ENCODE data around the gene THAP12. TPM values are rescaled to one million over a fixed set of nuclear protein-coding genes. Genes with fewer than 3 reads are reported as not detected.
A peak's percentile ranks its signal among the peaks of the same experiment; 100 is the strongest.

THAP12 gene
- total RNA-seq, 1 donor from 2014 or later, result 36.8 TPM

- Mint-ChIP-seq H3K9me3 (ENCODE audit: unreplicated experiment) (peaks cover 15% of the 10 kb centered on the region), H3K36me3 (ENCODE audit: unreplicated experiment) (peaks cover 65% of the 10 kb centered on the region), H3K4me3 (ENCODE audit: unreplicated experiment) (no peak overlapping the region), H3K27ac (ENCODE audit: unreplicated experiment) (no peak overlapping the region), H3K27me3 (ENCODE audit: unreplicated experiment) (no peaks in the 10 kb centered on the region), H3K4me1 (ENCODE audit: unreplicated experiment) (no peaks in the 10 kb centered on the region)
- DNase-seq (ENCODE audit: extremely low spot score, unreplicated experiment), result no peak
- TF ChIP-seq CTCF (IDR thresholded peaks at IDR 0.05), result no peak
These were observed 25.8 kb downstream of the THAP12 start for GRCh38 chr11:76355172-76355571.

GRCh38 chr11:76348348-76348747 lies 32.6 kb downstream of the THAP12 start:
- TF ChIP-seq CTCF (IDR thresholded peaks at IDR 0.05), result no peak
- Mint-ChIP-seq H3K9me3 (ENCODE audit: unreplicated experiment) (no peaks in the 10 kb centered on the region), H3K4me1 (ENCODE audit: unreplicated experiment) (no peaks in the 10 kb centered on the region), H3K36me3 (ENCODE audit: unreplicated experiment) (peaks cover 31% of the 10 kb centered on the region), H3K4me3 (ENCODE audit: unreplicated experiment) (no peak overlapping the region), H3K27ac (ENCODE audit: unreplicated experiment) (no peak overlapping the region), H3K27me3 (ENCODE audit: unreplicated experiment) (no peaks in the 10 kb centered on the region)
- DNase-seq (ENCODE audit: extremely low spot score, unreplicated experiment), result no peak

GRCh38 chr11:76347466-76347865 lies 33.5 kb downstream of the THAP12 start:
- H3K4me1 Mint-ChIP-seq (ENCODE audit: unreplicated experiment), result no peaks in the 10 kb centered on the region
- H3K36me3 Mint-ChIP-seq (ENCODE audit: unreplicated experiment), result peaks cover 22% of the 10 kb centered on the region
- DNase-seq (ENCODE audit: extremely low spot score, unreplicated experiment), result no peak
- H3K27me3 Mint-ChIP-seq (ENCODE audit: unreplicated experiment), result no peaks in the 10 kb centered on the region
- no peaks in the 10 kb centered on the region for H3K9me3 Mint-ChIP-seq (ENCODE audit: unreplicated experiment)
- H3K4me3 Mint-ChIP-seq (ENCODE audit: unreplicated experiment), result no peak overlapping the region
- TF ChIP-seq CTCF (IDR thresholded peaks at IDR 0.05), result no peak
- H3K27ac Mint-ChIP-seq (ENCODE audit: unreplicated experiment), result no peak overlapping the region

- DNase-seq (ENCODE audit: extremely low spot score, unreplicated experiment), result no peak
- H3K27me3 Mint-ChIP-seq (ENCODE audit: unreplicated experiment), result no peaks in the 10 kb centered on the region
- peaks cover 6% of the 10 kb centered on the region for H3K4me1 Mint-ChIP-seq (ENCODE audit: unreplicated experiment)
- no peak for TF ChIP-seq CTCF (IDR thresholded peaks at IDR 0.05)
- no peaks in the 10 kb centered on the region for H3K9me3 Mint-ChIP-seq (ENCODE audit: unreplicated experiment)
- H3K4me3 Mint-ChIP-seq (ENCODE audit: unreplicated experiment), result no peak overlapping the region
- peaks cover 2% of the 10 kb centered on the region for H3K36me3 Mint-ChIP-seq (ENCODE audit: unreplicated experiment)
- H3K27ac Mint-ChIP-seq (ENCODE audit: unreplicated experiment), result peak overlapping the region; percentile 33
These were observed 41.7 kb downstream of the THAP12 start for GRCh38 chr11:76339221-76339620.

GRCh38 chr11:76337923-76338322 lies 43.0 kb downstream of the THAP12 start:
- Mint-ChIP-seq H3K27me3 (ENCODE audit: unreplicated experiment) (no peaks in the 10 kb centered on the region), H3K36me3 (ENCODE audit: unreplicated experiment) (no peaks in the 10 kb centered on the region), H3K27ac (ENCODE audit: unreplicated experiment) (no peak overlapping the region), H3K4me3 (ENCODE audit: unreplicated experiment) (no peak overlapping the region), H3K9me3 (ENCODE audit: unreplicated experiment) (no peaks in the 10 kb centered on the region), H3K4me1 (ENCODE audit: unreplicated experiment) (peaks cover 6% of the 10 kb centered on the region)
- no peak for TF ChIP-seq CTCF (IDR thresholded peaks at IDR 0.05)
- DNase-seq (ENCODE audit: extremely low spot score, unreplicated experiment), result no peak

Measured in osteocyte (in vitro differentiated cells).